HG03066 (cell line): ENCODE data around the gene RELT.

Source experiments
- ATAC-seq: cut with Tn5 transposase; IDR thresholded peaks from one replicate; pipeline ENCODE4 v1.9.1; 2021; ENCODE audit warnings: low read depth; ENCODE audit not compliant: unreplicated experiment

The RELT gene

GRCh38 chr11:73389916-73390315 is 13.7 kb downstream of the RELT start:
- no peak for ATAC-seq

GRCh38 chr11:73390601-73391565 is 14.7 kb downstream of the RELT start:
- no peak for ATAC-seq

DNA sequence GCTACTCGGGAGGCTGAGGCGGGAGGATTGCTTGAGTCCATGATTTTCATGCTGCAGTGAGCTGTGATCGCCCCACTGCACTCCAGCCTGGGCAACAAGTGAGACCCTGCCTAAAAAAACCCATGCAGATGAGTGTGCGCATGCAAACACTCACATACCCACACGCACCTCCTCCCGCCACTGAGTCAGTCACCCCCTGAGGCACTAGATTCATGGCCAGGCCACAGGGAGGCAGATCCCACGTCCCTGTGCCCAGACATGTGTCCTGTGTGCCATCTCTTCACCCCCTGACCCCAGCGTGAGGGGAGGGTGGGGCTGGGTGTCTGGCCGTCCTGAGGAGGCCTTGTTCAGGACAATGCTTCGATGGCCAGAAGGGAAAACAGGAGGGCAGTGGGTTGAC is 15.5 kb downstream of the RELT start:
- ATAC-seq = no peak

DNA sequence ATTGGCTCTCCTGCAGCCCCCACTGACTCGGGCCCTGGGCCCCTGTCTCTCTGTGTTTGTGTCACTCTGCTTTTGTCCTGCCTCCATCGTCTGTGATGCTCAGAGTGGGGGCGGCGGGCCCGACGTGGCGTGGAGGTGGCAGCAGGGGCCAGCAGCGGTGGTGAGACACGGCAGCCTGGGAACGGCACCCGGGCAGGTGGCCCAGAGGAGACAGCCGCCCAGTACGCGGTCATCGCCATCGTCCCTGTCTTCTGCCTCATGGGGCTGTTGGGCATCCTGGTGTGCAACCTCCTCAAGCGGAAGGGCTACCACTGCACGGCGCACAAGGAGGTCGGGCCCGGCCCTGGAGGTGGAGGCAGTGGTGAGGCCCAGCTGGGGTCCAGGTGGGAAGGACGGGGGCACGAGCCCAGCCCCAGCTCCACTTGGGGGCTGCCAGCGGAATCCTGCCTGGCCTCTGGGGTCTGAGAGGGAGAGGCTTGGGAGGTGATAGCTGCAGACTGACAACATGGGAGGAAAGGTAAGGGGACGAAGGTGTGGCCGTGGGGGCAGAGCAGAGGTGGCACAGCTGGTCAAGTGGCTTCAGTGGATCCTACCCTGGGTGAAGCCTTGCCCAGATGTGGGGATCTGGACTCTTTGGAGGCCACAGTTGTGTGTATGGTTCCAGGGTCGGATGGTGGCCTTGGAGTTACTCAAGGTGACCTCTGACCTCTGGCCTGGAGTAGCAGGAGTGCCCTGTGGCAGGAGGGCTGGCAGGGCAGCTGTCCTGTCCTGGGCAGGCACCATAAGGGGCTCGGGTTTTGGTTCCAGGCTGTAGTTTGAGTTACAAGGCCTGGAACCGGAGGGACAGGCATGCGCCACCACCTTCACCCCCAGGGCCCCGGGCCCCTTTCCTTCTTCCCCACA is 16.2 kb downstream of the RELT start:
- ATAC-seq = no peak

DNA sequence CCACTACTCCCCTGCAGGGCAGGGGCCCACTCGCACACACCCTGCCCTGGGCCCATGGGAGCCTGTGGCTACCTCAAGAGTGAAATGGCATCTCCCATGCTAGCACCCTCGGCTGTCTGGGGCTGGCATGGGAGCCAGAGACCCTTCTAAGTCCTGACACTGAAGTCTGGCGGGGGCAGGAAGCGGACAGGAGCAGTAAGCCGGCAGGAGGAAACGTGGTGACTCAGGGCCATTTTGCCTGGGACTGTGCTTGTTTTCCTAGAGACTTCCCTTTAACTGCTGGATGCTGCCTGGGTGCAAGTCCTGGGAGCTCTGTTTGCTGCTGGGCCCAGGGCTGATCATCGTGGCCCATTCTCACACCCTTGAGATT is 16.8 kb downstream of the RELT start:
- ATAC-seq = no peak

DNA sequence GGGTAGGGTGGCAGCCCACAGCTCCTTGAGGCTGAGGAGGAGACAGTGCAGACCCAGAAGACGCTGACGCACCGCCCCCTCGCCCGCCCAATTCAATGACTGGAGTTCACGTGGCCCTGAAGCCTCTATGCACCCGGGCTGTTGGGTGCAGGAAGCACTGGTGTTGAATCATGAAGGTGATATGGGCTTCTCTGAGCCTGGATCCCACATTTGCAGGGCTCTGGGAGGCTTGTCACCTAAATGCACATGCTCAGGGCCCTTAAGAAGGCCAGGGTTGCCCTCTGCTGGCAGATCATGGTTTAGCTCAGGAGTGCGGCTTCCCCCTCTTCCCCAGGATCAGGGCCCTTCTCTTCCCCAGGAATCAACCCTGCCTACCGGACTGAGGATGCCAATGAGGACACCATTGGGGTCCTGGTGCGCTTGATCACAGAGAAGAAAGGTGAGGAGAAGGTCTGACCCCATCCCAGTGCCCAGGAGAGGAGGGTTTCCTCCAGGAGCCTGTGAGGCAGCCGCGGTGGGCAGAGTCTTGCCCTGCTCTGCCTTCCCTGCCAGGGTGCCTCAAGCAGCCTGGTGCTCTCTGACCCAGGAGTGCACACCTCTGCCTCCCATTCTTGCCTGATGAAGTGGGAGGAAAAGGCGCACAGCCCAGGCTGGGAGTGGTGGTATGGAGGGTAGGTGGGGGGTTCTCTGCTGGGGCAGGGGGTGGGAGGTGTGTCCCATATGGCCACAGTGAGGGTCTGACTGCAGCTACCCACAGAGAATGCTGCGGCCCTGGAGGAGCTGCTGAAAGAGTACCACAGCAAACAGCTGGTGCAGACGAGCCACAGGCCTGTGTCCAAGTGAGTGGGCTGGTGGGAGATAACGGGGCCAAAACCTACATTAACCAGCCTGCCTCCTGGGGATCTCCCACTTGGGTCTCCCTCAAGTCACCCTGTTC is 17.5 kb downstream of the RELT start:
- ATAC-seq = no peak

DNA sequence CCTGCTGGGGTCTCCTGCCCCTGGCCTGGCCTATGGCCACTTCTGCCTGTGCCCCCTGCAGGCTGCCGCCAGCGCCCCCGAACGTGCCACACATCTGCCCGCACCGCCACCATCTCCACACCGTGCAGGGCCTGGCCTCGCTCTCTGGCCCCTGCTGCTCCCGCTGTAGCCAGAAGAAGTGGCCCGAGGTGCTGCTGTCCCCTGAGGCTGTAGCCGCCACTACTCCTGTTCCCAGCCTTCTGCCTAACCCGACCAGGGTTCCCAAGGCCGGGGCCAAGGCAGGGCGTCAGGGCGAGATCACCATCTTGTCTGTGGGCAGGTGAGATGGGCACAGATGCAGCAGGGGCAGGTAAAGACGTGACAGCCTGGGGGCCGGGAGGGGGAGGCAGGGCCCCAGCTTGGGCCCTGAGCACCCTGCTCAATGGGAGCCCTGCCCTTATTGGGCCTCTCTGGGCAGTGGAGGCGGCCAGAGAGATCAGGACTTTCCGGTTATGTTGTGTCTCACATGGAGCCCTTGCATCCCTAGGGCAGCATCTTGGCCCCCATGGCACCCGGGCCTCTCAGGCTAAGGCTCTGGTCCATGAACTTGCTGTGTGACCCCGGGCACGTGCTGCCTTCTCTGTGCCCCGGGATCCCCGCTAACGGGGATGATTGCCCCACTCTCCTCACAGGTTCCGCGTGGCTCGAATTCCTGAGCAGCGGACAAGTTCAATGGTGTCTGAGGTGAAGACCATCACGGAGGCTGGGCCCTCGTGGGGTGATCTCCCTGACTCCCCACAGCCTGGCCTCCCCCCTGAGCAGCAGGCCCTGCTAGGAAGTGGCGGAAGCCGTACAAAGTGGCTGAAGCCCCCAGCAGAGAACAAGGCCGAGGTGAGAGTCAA is 18.5 kb downstream of the RELT start:
- no peak for ATAC-seq

- ATAC-seq = no peak
Observed at GRCh38 chr11:73395297-73396208, 19.4 kb downstream of the RELT start.

DNA sequence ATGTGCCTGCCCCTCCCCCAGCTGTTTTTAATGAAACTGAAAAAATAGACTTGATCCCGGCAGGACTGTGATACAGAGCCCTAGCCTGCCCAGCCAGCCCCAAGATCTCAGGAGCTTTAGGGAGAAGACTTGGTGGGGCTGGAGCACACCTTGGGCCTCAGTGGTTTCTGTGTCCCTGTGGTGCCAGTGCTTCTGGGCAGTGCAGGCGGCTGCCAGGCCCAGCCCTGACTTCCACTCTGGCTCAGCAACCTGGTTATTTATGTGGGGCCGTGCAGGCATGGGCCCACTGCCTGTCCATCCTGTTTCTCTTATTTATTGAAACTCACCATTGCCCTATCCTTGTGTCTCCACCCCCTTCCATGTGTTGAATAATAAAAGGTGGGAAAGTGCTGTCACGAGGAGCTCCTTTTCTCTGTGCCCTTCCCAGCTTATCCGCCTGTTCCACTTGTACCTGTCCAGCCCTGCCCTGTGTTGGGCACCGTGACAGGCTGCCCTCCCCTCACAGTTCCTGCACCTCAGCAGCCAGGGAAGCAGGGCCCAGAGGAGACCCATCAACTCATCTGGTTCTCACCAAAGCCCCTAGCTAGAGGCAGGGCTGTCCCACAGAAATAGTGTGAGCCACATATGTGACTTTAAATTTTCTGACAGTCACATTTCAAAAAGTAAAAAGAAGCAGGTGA is 20.2 kb downstream of the RELT start:
- ATAC-seq = no peak

- no peak for ATAC-seq
Observed at GRCh38 chr11:73396985-73397384, 20.8 kb downstream of the RELT start.

- ATAC-seq = no peak
Observed at GRCh38 chr11:73397468-73398131, 21.4 kb downstream of the RELT start.

GRCh38 chr11:73398132-73398526 is 21.9 kb downstream of the RELT start:
- ATAC-seq = no peak

DNA sequence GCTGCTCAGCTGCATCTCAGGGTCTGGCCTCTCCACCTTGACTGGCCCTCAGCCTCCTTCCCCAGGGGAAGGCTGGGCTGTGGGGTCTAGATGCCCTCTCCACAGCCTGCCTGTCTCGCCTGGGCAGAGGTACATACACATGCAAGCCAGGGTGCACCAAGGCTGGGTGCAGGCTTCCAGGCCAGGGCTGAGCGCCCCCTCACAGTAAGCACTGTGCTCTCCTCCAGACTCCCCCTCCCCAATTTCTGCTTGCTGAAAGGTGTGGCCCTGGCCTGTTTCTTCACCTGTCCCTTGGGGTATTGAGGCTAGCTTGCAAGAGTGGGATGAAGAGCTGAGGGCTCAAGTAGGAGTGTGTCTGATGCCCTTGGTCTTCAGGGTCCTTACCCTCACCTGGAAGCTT is 22.5 kb downstream of the RELT start:
- no peak for ATAC-seq

DNA sequence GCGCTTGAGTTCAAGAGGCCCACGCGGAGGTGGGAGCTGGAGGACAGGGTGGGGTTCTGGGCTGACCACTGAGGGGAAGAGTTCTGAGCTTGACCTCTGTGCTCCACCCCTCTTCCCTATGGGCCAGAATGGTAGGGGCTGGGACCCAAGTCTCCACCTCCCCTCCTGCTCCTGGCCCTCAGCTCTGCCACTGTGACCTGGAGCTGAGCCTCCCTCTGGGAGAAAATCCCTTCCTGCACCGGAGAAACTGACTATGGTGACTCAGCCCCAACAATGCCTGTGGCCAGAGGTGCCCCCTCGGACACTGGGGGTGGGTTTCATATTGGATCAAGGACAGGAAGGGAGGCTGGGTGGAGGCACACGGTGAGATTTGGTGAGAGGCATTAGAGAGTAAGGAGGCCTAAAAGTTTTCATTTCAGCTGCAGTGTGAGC is 23.0 kb downstream of the RELT start:
- no peak for ATAC-seq

- ATAC-seq = no peak
Observed at GRCh38 chr11:73399636-73400035, 23.4 kb downstream of the RELT start.

DNA sequence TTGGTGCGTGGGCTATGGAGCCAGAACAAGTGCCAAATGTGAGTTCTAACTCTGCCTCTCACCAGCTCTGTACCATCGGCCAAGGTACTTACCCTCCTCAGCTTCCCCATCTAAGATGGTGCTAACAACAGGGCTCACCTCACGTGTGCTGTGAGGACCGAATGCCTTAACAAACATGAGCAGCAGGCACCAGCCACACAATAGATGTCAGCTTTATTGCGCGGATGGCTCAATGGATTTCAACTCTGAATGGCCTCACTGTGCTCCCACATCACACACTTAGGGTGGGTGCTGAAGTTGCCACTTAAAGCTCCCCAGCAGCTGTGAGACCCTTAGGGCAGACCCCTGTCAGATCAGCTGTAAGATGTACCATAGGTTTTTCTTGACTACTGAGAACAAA is 24.1 kb downstream of the RELT start:
- no peak for ATAC-seq

GRCh38 chr11:73401217-73401923 is 25.2 kb downstream of the RELT start:
- ATAC-seq = no peak
